K562 (cell line): ENCODE data around the gene RANGAP1.

Experiments
- CBFB ChIP-seq: sonication (generic); formaldehyde crosslinking; IDR thresholded peaks from 2 replicates; pipeline ENCODE4 v1.4.0; 2020; ENCODE audit warnings: mild to moderate bottlenecking, missing genetic modification reagents
- CHD2 ChIP-seq: IDR thresholded peaks from 2 replicates; pipeline ENCODE4 v1.6.1; 2011; ENCODE audit warnings: low read depth, low read length
- MTA2 ChIP-seq: fragments of 450-650 bp; IDR thresholded peaks from 2 replicates; pipeline ENCODE4 v1.6.1; 2016; ENCODE audit warnings: low read depth
- POLR2A ChIP-seq: fragments of 450-650 bp; conservative IDR thresholded peaks from 2 replicates; pipeline ENCODE4 v1.6.1; 2016
- SREBF2 ChIP-seq: sonication (generic); formaldehyde crosslinking; IDR thresholded peaks from 2 replicates; pipeline ENCODE4 v1.4.0; 2020; ENCODE audit warnings: mild to moderate bottlenecking, missing genetic modification reagents
- TAF1 ChIP-seq: IDR thresholded peaks from 2 replicates; pipeline ENCODE4 v1.6.1; 2011; ENCODE audit warnings: mild to moderate bottlenecking, low read length, moderate library complexity; ENCODE audit not compliant: insufficient read depth, control insufficient read depth, severe bottlenecking; ENCODE audit errors: extremely low read depth
- XRCC3 ChIP-seq: fragments of 450-650 bp; IDR thresholded peaks from 2 replicates; pipeline ENCODE4 v1.6.1; 2017; ENCODE audit warnings: mild to moderate bottlenecking, moderate library complexity
- ZBTB43 ChIP-seq: sonication (generic); formaldehyde crosslinking; IDR thresholded peaks from 2 replicates; pipeline ENCODE4 v1.8.0; 2023; ENCODE audit warnings: mild to moderate bottlenecking, missing genetic modification reagents
- ZFX ChIP-seq: sonication (generic); formaldehyde crosslinking; IDR thresholded peaks from 2 replicates; pipeline ENCODE4 v1.8.0; 2022; ENCODE audit warnings: mild to moderate bottlenecking, missing genetic modification reagents, moderate library complexity
- TF ChIP-seq, protein P1 (sequence below), 3 experiments: IDR thresholded peaks in 2 of 3; conservative IDR thresholded peaks in 1 of 3; 2 replicates each; pipeline ENCODE4 v1.5.1; 2011 to 2012; ENCODE audit warnings: low read length in 3 of 3, mild to moderate bottlenecking in 3 of 3, control low read depth in 2 of 3, improper control_type of control experiment in 1 of 3, inconsistent platforms in 1 of 3, low read depth in 1 of 3, mixed read lengths in 1 of 3, moderate library complexity in 1 of 3; ENCODE audit not compliant: insufficient read depth in 2 of 3
- TF ChIP-seq, protein P2 (sequence below): sonication (generic); formaldehyde crosslinking; IDR thresholded peaks from 2 replicates; pipeline ENCODE4 v1.9.0; 2022; ENCODE audit warnings: mild to moderate bottlenecking, missing genetic modification reagents

DNA sequence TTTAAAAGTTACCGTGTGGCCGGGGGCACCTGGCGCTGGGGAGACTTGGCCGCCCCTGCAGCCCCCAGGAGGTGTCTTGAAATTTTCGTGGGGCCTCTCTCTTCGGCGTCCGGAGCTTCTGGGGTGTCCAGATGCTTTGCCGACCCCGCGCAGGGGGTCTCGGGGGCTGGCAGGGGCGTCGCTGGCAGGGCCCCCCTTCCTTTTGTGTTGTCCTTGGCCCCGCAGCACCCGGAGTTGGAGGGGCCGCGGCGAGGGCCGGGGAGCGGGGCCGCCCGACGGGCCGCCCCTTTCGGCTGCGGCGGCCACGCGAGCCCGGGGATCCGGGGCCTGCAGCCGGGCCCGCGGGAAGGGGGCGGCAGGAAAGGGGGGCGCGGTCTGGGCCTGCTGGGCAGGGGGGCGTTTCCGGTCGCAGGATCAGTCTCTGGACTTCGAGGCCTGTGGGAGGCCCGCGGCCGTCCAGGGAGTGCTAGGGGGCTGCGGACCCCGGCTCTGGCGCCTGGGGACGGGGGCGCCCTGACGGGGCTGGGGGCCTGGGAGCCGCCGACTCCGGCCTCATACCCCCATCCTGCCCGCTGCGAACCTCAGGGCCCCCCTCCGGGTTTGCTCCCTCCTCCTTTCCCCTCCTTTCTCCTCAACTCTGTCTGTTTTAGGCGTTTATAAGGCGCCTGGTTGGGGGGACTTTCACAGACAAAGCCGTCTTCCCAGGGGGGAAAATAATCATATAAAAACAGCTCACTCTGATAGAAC lies 16.2 kb upstream of the RANGAP1 start:
- TF ChIP-seq, protein P1, sequence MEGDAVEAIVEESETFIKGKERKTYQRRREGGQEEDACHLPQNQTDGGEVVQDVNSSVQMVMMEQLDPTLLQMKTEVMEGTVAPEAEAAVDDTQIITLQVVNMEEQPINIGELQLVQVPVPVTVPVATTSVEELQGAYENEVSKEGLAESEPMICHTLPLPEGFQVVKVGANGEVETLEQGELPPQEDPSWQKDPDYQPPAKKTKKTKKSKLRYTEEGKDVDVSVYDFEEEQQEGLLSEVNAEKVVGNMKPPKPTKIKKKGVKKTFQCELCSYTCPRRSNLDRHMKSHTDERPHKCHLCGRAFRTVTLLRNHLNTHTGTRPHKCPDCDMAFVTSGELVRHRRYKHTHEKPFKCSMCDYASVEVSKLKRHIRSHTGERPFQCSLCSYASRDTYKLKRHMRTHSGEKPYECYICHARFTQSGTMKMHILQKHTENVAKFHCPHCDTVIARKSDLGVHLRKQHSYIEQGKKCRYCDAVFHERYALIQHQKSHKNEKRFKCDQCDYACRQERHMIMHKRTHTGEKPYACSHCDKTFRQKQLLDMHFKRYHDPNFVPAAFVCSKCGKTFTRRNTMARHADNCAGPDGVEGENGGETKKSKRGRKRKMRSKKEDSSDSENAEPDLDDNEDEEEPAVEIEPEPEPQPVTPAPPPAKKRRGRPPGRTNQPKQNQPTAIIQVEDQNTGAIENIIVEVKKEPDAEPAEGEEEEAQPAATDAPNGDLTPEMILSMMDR (IDR thresholded peaks at IDR 0.05 in 2 of 3, conservative IDR thresholded peaks at IDR 0.05 in 1 of 3; ENCODE audit: insufficient read depth in 2 of 3, low read depth in 1 of 3, low read length in 3 of 3), result no peak
- TF ChIP-seq ZFX (CRISPR knock-in tag), result peak; percentile 91
- no peak for TF ChIP-seq POLR2A
- no peak for TF ChIP-seq MTA2
- no peak for TF ChIP-seq SREBF2
- no peak for TF ChIP-seq CHD2
- no peak for TF ChIP-seq XRCC3
- no peak for TF ChIP-seq CBFB (CRISPR knock-in tag)
- TF ChIP-seq TAF1, result peak; percentile 38
- TF ChIP-seq ZBTB43 (CRISPR knock-in tag), result no peak
- TF ChIP-seq, protein P2, sequence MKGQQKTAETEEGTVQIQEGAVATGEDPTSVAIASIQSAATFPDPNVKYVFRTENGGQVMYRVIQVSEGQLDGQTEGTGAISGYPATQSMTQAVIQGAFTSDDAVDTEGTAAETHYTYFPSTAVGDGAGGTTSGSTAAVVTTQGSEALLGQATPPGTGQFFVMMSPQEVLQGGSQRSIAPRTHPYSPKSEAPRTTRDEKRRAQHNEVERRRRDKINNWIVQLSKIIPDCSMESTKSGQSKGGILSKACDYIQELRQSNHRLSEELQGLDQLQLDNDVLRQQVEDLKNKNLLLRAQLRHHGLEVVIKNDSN (CRISPR knock-in tag), result no peak
